Measurements from ENCODE around the gene CHCHD1.
"Not testable (repeated sequence)": the region's sequence is repeated elsewhere in the genome, so short reads cannot be mapped to it uniquely, and the experiment has no call there.

The CHCHD1 gene

DNA sequence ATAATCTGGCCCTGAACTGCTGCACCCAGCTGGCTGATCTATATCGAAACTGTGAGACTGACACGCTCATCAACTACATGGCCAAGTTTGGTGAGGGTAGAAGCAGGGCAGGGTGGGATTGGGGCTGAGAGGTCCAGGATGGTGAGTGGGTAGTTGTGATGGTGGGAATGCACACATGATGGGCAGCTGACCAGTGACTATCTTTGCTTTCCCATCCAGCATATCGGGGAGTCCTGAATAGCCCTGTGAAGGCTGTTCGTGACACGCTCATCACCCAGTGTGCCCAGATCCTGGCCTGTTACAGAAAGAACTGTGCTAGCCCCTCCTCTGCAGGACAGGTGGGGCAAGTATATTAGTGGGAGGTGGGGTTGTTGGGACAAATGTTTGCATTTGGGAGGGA, 12.5 kb upstream of the CHCHD1 start:
- no peak for DNase-seq

DNA sequence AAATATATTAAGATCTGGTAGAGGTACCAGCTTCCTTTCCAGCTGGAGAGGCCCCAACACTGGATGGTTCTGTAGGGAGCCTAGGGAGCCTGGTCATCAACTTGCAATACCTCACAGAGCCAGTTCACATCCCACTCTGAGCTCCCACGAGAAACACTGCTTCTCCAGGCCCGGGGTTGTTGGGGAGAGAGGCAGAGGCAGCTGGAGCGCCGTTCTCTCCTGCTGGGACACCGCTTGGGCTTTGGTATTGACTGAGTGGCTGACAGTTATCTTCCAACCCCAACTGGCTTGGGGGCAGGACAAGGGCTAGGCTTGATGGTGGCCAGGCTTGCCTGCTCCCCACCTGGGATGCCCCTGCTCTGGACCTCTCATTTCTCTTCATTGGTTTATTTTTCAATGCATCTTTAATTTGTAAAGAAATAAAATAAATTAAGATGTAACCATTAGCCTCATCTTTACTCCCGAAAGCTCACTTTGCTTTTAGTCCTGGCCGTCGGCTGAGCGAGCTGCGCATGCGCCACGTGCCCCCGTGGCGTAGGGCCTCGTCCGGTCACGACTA, 10.0 kb upstream of the CHCHD1 start:
- peak; percentile 91 for DNase-seq

DNA sequence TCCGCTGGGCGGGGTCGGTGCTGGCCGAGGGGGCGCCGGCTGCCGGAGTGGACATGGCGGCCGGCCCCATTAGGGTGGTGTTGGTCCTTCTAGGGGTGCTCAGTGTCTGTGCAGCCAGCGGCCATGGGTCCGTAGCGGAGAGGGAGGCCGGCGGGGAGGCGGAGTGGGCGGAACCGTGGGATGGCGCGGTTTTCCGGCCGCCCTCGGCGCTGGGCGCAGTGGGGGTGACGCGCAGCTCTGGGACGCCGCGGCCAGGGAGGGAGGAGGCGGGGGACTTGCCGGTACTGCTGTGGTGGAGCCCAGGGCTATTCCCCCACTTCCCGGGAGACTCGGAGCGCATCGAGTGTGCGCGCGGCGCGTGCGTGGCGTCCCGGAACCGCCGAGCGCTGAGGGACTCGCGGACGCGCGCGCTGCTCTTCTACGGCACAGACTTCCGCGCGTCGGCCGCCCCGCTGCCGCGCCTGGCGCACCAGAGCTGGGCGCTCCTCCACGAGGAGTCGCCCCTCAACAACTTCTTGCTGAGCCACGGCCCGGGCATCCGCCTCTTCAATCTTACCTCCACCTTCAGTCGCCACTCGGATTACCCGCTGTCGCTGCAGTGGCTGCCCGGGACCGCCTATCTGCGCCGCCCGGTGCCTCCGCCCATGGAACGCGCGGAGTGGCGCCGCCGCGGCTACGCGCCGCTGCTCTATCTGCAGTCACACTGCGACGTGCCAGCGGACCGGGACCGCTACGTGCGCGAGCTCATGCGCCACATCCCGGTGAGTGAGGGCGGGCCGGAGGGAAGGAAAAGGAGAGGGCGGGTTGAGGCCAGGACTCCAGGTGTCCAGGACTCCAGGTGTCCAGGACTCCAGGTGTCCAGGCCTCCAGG, 9.3 kb upstream of the CHCHD1 start:
- peak; percentile 91 for DNase-seq

DNA sequence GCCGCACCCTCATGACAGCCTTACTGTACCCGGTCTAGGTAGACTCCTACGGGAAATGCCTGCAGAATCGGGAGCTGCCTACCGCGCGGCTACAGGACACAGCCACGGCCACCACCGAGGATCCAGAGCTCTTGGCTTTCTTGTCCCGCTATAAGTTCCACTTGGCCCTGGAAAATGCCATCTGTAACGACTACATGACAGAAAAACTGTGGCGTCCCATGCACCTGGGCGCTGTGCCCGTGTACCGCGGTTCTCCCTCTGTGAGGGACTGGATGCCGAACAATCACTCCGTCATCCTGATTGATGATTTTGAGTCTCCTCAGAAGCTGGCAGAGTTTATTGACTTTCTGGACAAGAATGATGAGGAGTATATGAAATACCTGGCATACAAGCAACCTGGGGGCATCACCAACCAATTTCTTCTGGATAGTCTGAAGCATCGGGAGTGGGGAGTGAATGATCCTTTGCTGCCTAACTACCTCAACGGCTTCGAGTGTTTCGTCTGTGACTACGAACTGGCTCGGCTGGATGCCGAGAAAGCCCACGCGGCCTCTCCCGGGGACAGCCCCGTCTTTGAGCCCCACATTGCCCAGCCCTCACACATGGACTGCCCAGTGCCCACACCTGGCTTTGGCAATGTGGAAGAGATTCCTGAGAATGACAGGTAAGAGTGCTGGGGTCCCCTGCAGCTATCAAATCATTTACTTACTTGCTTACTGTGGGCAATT, 8.5 kb upstream of the CHCHD1 start:
- no peak for DNase-seq

DNA sequence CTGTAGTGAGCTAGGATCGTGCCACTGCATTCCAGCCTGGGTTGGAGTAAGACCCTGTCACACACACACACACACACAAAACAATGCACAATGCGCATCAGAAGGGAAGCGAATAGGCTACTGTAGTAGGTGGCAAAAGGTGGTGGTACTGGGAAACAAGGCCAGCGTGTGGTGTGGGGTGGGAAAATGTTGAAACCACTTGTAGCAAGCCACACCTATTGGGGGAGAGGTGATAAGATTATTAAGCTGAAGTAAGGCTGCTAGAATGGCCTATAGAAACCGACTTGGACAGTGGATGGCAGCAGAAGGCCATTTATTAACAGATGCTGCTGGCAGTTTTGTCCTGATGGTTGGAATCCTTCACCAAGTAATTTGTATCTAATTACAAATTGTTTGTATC, 7.2 kb upstream of the CHCHD1 start:
- peak; percentile 82 for DNase-seq

DNA sequence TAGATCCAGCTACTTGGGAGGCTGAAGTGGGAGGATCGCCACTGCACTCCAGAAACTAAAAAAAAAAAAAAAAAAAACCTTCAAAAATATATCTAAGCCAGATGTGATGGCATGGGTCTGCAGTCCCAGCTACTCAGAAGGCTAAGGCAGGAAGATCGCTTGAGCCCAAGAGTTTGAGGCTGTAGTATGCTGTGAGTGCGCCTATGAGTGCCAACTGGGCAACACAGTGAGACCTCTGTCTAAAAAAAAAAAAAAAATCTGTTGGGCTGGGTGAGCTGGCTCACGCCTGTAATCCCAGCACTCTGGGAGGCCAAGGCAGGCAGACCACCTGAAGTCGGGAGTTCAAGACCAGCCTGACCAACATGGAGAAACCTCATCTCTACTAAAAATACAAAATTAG, 2.8 kb upstream of the CHCHD1 start:
- no peak for DNase-seq

DNA sequence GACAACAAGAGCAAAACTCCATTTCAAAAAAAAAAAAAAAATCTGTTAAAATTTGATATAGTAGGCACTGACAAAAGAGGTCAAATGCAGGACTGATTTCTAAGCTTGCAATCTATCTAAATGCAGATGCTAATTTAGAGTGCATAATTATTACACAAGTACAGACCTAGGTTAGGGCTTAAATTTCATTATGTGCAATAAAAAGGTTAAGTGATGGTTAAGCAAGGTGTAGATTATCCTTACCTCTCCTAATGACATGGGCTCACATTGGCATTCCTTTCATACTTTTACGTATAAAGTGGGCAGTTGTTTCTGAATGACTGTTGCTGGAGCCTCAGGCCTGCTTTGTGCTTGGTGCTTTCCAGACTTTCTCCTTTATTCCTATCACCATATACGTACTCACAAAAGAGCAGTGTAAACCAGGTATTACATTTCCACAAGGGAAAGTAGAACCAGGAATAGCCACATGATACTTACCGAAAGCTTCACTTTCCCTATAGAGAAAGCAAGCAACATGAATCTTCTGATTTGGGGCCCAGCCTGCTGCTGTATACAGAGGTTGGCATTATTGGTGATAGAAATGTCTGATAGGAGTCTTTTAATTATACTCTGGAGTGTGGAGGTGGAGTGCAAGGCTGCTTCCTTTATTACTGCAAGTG, 2.2 kb upstream of the CHCHD1 start:
- no peak for DNase-seq

DNA sequence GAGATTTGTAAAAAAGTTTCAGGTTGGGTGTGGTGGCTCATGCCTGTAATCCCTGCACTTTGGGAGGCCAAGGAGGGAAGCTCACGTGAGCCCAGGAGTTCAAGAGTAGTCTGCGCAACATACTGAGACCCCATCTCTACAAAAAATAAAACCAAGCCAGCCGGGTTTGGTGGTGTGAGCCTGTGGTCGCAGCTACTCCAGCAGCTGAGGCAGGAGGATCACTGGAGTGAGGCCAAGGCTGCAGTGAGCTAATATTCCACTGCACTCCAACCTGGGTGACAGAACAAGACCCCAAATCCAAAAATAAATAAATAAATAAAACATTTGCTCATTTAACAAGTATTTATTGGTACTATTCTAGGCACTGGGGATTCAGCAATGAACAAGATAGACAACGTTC, 1.5 kb upstream of the CHCHD1 start:
- DNase-seq, result no peak

DNA sequence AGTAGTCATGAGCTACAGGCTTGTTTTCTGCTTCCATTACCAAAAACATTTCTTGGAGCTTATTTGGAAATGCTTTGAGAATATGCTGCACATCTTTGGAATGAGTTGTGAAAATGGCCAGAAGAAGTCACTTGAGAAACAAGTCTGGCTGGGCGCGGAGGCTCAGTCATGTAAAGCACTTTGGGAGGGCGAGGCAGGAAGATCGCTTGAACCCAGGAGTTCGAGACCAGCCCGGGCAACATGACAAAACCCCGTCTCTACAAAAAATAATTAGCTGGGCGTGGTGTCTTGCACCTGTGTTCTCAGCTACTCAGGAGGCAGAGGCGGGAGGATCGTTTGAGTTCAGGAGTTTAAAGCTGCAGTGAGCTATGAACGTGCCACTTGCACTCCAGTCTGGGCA, 882 bp upstream of the CHCHD1 start:
- DNase-seq, result no peak

DNA sequence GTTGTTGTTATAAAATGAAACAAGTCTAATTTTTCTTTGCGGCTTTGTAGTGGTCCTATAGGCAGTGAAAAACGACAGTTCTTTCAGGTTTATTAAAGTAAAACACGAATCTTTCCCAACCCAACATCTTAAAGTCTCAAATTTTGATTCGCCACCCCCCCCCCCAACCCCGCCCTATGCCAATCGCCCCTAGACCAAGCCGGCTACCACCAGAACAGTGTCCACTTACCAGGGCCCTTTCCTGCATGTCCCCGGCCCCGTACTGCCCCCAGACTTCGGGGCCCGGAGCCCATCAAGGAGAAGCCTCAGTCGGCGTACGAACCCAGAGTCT, 335 bp upstream of the CHCHD1 start:
- no peak for DNase-seq

DNA sequence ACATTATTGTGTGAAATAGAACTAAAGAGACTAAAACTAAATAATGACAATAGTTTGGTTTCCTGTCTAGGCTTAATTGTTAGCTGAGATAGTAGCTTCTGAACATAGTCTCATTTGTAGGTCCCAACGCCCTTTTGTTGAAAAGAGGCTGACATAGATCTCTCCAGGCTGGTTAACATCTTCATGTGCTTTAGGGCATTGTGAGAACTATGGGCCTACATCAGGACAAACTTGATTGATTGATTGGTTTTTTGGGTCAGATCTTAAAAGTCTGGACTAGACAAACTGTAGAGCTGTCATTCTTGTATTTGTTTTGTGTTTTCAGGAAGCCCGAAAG, 869 bp downstream of the CHCHD1 start:
- DNase-seq, result peak; percentile 19

DNA sequence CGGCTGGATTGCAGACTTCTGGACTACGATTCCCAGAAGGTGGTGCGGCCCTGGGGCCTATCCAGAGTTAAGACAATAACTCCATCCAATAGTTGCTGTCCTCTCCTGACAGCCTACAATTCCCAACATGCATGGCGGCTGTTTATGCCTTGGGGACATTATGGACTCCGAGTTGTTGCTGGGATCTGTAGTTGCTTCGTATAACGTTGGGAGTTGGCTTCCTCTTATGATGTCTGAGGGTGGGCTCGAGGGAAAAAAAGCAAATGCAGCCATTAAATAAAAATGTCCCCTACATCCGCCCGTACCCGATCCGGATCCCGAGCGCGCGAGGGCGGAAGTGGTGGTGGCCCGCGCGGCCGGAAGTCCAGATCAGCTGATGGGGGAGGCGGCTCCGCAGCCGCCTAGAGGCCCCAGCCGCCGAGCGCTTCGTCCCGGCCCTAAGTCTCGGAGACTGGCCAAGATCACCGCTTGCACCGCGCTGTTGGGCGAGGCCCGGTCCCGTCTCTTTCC, 3.4 kb downstream of the CHCHD1 start, which contains the start of gene ZSWIM8:
TSS of gene ZSWIM8 (plus strand) at position 396 of the 510 bp plus-strand sequence. CDS start 273 bp downstream, outside the sequence.
- DNase-seq, result peak; percentile 97

DNA sequence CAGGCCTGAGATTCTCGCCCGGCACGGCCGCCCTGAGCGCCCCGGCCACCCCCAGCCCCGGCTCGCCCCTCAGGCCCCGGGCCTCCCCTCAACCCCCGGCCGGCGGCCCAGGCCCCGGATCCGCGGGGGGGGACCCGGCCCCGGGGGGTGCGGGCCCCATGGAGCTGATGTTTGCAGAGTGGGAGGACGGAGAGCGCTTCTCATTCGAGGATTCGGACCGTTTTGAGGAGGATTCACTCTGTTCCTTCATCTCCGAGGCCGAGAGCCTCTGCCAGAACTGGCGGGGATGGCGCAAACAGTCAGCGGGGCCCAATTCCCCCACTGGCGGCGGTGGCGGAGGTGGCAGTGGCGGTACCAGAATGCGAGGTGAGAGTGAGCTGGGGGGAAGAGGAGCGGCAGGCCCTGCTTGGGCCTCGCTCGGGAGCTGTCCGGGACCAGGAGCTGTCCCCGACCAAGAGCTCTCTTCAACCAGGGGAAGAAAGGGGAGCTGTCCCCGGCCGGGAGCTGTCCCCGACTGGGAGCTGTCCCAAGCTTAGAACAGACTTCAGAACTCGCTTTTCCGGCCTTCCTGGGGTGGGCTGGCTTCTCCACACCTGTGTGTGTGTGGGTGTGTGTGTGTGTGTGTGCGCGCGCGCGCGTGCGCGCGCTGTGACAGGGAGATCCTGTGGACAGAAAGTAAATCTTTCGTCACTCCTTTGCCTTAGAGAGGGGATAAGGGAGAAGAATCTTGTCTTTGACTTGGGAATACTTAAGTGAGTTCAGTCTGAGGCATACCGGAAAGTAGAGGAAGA, 4.1 kb downstream of the CHCHD1 start:
- peak; percentile 52 for DNase-seq

DNA sequence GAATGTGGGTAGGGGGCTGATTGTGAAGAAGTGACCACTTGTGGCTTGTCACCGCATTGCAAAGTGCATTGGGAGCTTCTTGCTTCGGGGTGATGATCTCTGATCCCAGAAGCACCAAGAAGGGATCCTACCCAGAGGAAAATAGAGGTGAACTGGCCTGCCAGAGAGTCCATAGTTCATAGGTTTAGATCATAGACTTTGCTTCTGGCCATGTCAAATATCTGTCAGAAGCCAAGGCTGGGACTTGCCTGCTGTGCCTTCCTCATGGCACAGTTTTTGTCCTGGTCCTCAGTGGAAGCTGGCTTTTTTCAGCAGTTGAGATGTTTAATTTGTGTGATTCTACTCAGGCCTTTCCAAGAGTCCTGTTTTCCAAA, 4.7 kb downstream of the CHCHD1 start:
- no peak for DNase-seq

DNA sequence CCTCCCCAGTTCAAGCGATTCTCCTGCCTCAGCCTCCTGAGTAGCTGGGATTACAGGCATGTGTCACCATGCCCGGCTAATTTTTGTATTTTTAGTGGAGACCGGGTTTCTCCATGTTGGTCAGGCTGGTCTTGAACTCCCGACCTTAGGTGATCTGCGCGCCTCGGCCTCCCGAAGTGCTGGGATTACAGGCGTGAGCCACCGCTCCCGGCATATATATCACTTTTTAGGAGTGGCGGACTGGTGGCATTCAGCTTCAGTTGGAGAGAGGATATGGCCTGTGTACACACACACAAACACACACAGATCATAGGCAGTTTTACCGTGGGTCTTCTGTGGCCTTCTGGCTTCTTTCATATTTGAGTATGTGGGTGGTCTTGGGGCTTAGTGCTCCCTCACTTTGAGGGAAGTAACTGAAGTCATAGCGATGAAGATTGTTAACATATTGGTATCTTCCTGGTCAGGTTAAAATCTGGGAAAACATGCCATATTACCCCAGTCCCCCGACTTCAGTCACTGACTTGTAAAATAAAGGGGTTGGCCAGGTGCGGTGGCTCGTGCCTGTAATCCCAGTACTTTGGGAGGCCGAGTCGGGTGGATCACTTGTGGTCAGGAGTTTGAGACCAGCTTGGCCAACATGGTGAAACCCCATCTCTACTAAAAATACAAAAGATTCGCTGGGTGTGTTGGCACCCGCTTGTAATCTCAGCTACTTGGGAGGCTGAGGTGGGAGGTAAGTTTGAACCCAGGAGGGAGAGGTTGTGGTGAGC, 5.4 kb downstream of the CHCHD1 start:
- not testable (repeated sequence) for DNase-seq

DNA sequence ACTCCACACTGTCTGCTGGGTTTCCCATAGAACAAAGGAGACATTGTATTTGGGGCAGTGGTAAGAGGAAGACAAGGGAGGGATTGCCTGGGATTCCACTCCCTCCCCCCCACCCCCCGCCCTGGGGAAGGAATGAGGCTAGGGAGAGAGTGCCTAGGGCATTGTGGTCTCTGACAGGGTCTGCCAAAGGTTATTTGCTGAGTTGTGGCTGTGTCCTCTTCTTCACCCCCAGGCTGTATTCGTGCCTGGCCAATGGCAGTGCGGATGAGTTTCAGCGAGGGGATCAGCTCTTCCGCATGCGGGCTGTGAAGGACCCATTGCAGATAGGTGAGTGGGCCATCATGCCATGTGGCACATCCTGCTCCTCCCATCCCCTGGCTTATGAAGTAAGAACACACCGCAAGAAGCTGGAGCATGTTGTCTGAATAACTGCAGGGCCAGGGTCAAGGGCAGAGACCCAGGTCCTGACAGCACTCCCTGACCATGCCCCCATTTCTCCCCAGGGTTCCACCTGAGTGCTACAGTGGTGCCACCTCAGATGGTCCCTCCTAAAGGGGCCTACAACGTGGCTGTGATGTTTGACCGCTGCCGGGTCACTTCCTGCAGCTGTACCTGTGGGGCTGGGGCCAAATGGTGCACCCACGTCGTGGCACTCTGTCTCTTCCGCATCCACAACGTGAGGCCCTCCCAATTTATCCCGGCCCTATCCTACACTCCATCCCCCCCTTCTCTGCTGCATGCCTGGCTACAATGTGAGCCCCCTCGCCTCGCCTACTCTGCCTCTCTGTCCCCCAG, 7.2 kb downstream of the CHCHD1 start:
- DNase-seq, result no peak

DNA sequence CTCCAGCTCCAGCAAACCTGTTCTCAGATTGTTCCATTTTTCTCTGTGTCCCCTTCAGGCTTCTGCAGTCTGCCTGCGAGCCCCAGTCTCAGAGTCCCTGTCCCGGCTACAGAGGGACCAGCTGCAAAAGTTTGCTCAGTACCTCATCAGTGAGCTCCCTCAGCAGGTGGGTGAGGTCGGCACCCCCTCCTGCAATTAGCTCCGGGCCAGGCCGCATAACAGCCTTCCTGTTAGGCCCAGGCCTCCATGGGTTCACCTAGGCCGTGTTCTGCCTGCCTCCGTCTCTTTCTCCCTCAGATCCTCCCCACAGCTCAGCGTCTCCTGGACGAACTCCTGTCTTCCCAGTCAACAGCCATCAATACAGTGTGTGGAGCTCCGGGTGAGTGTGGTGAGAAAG, 7.8 kb downstream of the CHCHD1 start:
- DNase-seq, result no peak

DNA sequence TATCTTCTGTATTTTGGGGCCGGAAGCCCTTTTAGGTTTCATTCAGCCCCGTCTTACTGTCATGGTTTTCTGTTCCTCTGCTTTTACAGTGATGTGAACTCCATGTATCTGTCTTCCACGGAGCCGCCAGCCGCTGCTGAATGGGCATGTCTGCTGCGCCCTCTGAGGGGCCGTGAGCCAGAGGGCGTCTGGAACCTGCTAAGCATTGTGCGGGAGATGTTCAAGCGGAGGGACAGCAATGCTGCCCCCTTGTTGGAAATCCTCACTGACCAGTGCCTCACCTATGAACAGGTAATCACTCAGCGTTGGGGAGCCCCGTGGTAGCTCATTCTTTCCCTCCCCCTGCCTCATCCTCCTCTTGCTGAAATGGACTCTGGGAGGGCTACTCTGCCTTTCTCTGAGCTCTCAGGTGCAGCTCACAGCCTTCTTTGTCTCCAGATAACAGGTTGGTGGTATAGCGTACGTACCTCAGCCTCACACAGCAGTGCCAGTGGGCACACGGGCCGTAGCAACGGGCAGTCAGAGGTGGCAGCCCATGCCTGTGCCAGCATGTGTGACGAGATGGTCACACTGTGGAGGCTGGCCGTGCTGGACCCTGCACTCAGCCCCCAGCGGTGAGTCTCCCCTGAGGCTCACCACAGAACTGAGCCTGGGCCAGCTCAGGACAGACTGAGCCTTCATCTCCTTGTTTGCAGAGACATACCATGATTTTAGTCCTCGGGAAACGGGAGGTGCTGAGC, 9.2 kb downstream of the CHCHD1 start:
- DNase-seq, result no peak

DNA sequence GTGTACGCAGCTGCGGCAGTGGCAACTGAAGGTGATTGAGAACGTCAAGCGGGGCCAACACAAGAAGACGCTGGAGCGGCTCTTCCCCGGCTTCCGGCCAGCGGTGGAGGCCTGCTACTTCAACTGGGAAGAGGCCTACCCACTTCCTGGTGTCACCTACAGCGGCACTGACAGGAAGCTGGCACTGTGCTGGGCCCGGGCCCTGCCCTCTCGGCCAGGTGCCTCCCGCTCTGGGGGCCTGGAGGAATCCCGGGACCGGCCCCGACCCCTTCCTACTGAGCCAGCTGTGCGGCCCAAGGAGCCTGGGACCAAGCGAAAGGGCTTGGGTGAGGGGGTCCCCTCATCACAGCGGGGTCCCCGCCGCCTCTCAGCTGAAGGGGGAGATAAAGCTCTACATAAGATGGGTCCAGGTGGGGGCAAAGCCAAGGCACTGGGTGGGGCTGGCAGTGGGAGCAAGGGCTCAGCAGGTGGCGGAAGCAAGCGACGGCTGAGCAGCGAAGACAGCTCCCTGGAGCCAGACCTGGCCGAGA, 10.1 kb downstream of the CHCHD1 start:
- DNase-seq, result no peak

DNA sequence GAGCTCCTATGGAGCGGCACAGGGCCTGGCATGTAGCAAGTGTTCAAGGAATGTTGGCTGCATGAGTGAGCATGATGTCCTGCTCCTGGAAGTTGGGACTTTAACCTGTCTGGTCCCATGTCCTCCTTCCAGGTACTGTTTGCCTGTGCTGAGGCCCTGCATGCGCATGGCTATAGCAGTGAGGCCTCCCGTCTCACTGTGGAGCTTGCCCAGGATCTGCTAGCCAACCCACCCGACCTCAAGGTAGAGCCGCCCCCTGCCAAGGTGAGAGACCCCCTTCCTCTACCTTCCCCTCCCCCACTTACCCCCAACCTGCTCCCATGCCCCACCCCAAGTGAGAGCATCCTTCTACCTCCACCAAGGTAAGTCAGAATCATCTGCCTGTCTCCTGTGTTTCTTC, 11.6 kb downstream of the CHCHD1 start:
- DNase-seq, result no peak
